CD4-positive, alpha-beta T cell treated with Interleukin-6 for 4 hours (primary cell): ENCODE data around the gene NUPR1.
"Not testable (repeated sequence)": the region's sequence is repeated elsewhere in the genome, so short reads cannot be mapped to it uniquely, and the experiment has no call there.

Experiments
- DNase-seq: peaks from one replicate; pipeline ENCODE4 v3.0.0-alpha.2; 2020; ENCODE audit warnings: mixed read lengths

The NUPR1 gene, protein sequence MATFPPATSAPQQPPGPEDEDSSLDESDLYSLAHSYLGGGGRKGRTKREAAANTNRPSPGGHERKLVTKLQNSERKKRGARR

GRCh38 chr16:28538733-28539596 is at the start of gene NUPR1:
Gene NUPR1, minus strand, starts transcription at chr16:28538974. Its CDS starts 67 bp downstream, at chr16:28538907.
- no peak for DNase-seq

DNA sequence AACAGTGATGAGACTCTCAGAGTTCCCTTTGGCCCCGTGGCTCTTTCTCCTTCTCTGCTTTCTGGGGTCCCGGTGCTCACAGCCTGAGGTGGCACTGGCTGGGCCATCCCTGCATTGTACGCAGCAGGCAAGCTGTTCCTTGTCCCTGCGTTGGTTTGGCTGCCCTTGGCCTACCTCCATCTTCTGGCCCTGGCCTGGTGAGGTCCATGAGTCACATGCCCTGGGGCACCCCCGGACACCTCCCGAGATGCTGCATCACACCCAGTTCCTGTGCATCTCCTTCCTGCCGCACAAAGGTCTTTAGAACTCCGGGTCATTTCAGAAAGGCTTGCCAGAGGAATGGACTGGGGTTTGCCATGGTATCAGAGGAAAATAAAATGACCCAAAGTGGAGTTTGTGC is 48.6 kb upstream of the NUPR1 start:
- DNase-seq, result no peak

DNA sequence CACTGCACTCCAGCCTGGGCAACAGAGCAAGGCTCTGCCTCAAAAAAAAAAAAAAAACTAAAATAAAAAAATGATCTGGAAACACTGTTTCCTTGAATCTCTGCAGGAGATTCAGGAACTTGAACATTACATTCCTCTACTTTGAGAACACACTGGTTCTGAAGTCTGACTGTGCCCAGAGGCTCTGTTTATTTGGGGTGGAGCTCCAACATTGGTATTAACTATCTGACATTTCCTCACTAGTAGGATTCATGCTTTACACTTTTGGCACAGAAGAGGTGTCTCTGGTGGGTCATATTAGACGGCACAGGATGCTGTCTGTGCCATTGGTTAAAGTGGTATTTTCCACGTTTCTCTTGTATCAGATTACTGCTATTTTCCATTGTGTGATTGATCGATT is 47.7 kb upstream of the NUPR1 start:
- DNase-seq, result no peak

GRCh38 chr16:28585674-28586073 is 46.9 kb upstream of the NUPR1 start:
- DNase-seq, result no peak

DNA sequence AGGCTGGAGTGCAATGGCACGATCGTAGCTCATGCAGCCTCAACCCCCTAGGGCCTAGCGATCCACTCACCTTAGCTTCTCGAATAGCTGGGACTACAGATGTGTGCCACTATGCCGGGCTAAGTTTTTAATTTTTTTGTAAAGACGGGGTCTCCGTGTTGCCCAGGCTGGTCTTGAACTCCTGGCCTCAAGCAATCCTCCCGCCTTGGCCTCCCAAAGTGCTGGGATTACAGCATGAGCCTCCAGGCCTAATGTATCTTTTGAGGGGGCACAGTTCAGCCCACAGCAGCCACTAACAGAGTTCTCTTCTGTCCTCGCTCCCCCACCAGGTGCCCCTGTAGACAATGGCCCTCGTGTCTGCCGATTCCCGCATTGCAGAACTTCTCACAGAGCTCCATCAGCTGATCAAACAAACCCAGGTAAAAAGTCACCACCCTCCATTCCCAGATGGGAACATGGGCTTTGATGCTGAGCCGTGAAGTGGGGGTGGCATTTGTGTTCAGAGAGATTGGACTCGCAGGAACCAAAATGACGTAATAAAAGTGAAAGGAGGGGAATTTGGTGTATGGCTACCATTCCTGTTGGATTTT is 42.0 kb upstream of the NUPR1 start:
- no peak for DNase-seq

DNA sequence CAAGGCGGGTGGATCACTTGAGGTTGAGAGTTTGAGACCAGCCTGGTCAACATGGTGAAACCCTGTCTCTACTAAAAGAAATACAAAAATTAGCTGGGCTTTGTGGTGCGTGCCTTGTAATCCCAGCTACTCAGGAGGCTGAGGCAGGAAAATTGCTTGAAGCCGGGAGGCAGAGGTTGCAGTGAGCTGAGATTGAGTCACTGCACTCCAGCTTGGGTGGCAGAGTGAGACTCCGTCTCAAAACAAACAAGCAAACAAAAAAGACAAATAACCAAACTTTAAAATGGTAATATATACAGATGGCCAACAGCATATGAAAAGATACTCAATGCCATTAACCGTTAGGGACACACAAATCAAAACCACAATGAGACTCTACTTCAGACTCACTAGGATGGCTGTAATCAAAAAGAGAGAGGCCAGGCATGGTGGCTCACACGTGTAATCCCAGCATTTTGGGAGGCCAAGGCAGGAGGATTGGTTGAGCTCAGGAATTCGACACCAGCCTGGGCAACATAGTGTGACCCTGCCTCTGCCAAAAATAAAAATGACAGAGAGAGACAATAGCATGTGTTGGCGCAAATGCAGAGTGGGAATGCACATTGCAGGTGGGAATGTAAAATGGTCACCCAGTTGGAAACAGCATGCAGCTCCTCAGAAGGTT is 36.8 kb upstream of the NUPR1 start:
- DNase-seq, result no peak

- no peak for DNase-seq
Observed at GRCh38 chr16:28574925-28575324, 36.2 kb upstream of the NUPR1 start.

GRCh38 chr16:28573738-28574718 is 35.3 kb upstream of the NUPR1 start:
- DNase-seq, result no peak

DNA sequence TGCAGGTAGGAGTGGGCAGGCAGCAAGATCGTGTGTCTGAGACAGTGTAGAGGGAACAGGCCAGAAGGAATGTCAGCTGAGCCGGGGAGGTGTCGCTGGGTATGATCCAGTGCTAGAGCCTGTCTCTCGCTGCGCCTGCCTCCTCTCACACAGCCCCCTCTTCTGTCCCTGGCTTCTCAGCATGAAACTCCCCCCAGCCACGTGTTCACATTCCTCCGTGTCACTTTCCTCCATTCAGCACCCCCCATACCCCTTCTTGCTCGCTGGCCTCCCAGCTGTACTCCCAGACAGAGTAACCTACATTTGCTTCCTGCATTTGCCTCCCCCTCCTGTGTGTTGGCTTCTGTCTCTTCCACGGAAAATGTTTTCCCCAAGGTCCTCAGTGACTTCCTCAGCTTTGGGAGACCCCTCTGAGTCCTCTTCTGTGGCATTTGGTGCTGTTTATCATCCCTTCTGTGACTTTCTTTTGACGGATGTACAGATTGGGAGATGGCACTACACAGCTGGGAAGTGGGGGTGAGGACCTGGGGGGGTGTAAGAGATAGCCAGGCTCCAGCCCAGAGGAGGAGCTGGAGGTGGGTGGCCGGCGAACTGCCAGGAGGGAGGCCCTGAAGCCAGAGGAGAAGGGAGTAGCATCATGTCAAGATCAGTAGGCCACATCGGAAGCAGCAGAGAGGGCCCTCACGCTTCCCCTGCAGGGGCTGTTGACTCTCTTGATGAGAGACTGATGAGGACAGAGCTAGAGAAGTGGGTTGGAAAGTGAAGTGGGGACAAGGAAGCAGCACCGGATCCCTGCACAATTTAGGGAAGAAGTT is 34.1 kb upstream of the NUPR1 start:
- no peak for DNase-seq

DNA sequence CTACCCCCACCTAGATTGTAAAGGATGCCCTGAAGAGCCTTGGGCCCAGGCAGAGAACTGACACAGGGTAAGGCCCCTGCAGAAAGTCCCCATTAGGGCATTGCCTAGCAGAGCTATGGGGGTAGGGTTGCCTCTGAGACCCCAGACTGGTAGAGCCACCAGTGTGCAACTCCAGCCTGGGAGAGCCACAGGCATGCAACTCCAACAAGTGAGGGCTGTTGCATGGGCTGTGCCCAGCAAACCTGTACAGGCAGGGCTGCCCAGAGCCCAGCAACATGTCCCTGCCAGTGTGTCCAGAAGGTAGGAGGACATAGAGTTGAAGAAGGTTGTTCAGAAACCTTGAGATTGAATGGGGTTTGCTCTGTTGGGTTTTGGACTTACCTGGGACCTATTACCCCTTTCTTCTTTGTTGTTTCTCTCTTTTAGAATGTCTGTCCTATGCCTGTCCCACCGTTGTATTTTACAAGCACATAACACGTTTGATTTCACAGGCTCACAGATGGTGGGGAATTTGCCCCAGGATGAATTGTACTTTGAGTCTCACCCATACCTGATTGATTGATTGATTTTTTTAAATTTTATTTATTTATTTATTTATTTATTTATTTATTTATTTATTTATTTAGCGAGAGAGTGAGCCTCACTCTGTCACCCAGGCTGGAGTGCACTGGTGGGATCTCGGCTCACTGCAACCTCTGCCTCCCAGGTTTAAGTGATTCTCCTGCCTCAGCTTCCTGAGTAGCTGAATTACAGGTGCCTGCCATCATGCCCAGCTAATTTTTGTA is 31.4 kb upstream of the NUPR1 start:
- DNase-seq, result no peak

DNA sequence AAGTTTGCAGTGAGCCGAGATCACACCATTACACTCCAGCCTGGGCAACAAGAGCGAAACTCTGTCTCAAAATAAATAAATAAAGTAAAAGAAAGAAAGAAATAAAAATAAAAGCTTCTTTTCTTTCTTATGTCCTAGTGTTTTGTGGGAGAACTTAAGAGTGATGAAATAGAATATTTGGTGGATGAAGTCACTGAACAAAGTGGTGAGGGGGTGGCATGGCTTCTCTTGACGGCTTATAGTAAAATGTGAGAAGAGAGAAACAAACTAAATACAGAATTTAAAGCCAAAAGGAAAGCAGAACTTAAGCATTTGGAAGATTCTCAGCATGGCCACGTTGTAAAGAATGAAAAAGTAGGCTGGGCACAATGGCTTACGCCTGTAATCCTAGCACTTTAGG is 30.2 kb upstream of the NUPR1 start:
- no peak for DNase-seq

GRCh38 chr16:28567292-28567691 is 28.5 kb upstream of the NUPR1 start:
- DNase-seq, result no peak

DNA sequence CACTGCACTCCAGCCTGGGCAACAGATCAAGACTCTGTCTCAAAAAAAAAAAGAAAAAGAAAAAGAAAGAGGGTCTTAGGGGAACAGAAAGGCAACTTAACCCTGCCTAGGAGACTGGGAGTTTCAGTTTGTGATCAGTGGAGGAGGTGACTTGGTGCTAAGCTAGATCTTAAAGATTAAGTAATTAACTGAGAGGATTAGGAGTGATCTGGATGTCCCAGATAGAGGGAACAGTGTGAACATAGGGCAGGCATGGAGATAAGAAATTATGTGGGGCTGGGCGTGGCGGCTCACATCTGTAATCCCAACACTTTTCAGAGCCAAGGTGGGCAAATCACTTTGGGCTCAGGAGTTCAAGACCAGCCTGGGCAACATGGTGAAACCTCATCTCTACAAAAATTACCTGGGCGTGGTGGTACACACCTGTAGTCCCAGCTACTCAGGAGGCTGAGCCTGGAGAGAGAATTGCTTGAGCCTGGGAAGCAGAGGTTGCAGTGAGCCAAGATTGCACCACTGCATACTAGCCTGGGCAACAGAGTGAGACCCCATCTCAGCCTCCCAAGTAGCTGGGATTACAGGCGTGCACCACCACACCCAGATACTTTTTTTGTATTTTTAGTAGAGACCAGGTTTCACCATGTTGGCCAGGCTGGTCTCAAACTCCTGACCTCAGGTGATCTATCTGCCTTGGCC is 27.6 kb upstream of the NUPR1 start:
- DNase-seq, result not testable (repeated sequence)

GRCh38 chr16:28563218-28563617 is 24.4 kb upstream of the NUPR1 start:
- no peak for DNase-seq

DNA sequence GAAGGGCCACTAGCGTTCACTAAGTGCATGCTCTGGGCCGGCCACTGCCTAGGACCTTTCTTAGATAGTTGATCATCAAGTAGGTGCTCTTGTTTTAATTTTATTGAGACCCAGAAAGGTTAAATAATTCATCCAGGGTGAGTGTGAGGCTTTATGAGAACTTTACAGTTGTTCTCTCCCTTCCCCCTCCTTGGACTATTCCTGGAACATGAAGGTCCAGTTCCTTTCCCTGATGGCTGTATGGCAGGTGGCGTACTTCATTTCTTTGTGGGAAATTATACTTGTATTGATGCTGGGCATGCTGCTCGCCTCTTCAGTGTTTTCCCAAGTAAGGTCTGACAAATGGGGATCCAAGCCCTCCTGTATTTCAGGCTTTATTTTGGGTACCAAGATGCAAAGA is 23.4 kb upstream of the NUPR1 start:
- DNase-seq, result no peak

DNA sequence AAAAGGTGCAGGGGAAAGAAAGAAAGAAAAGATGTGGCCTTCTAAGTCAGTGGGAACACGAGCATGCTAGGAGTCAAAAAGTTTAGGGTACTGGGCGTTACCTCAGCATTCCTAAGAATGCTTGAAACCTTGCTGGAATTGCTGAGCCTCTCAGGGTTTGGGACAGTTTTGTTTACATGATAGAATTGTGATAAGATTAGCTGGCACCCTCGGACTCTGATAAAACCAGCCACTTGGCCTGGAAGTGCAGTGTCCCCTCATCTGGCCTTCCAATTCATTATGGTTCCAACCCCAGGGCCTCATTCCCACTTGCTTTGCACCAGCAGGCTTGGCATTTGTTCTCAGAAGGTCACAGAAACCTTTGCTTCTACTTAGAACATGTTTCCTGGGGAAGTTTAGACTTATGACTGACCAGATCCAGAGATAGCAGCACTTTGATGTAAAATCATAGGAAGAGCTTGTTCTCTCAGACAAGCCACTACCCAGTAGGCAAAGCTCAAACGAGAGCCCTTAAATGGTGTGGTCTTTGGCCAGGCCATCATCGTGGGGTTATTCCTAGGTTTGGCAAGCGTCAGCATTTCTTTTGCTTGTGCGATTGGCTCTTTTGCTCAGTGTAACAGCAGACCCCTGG is 22.9 kb upstream of the NUPR1 start:
- DNase-seq, result no peak

DNA sequence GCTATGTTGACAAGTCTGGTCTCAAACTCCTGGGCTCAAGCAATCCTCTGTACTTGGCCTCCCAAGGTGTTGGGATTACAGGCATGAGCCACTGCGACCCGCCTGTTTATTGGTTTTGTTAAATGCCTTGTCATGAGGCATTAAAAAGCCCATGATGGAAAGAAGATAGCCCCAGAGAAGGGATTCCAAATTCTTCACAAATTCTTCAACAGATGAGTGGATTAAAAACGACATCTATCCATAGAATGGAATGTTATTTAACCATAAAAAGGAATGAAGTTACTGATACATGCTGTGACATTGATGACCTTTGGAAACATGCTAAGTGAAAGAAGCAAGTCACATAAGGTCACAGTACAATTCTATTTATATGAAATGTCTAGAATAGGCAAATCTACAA is 19.7 kb upstream of the NUPR1 start:
- DNase-seq, result no peak

- DNase-seq, result no peak
Observed at GRCh38 chr16:28556914-28557320, 18.1 kb upstream of the NUPR1 start.

DNA sequence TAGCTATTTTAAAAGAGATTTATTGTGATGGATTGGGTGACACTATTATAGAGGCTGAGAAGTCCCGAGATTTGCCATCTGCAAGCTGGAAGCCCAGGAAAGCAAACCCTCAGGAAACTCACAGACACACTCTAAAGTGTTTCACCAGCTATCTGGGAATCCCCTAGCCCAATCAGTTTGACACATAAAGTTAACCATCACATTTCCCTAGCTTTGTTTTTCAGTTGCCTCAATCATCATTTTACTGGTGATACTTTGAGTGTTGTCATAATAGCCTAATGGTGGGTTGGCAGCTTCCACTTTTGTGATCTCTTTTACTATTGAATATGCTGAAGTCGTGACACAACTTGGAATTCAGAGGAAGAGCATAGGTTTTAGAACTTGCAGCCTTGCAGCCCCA is 16.8 kb upstream of the NUPR1 start:
- no peak for DNase-seq
